SK-N-MC (cell line): ENCODE results near the gene TECPR2.

Experiments
- DNase-seq: peaks from one replicate; pipeline ENCODE4 v3.0.0-alpha.2; 2011; ENCODE audit warnings: low read depth, low spot score
- H3K27ac ChIP-seq: fragments of 200-600 bp; sonication (generic); 2 replicates; pipeline ENCODE4 v1.5.1; 2016; ENCODE audit warnings: mixed run types
- H3K36me3 ChIP-seq: fragments of 200-600 bp; sonication (generic); 2 replicates; pipeline ENCODE4 v1.6.1; 2017; ENCODE audit warnings: antibody characterized with exemption, low read length, mixed read lengths; ENCODE audit not compliant: insufficient read depth
- H3K4me3 ChIP-seq: fragments of 200-600 bp; sonication (generic); 2 replicates; pipeline ENCODE4 v1.5.1; 2016
- H3K9ac ChIP-seq: fragments of 200-600 bp; sonication (generic); 2 replicates; pipeline ENCODE4 v1.8.0; 2017; ENCODE audit warnings: mixed run types, mixed read lengths; ENCODE audit not compliant: insufficient read length
- H3K9me3 ChIP-seq: fragments of 200-600 bp; sonication (generic); 2 replicates; pipeline ENCODE4 v1.6.1; 2017; ENCODE audit warnings: low read depth, mild to moderate bottlenecking, antibody characterized with exemption, low read length, moderate library complexity, mixed read lengths
- EZH2 ChIP-seq: fragments of 200-600 bp; sonication (generic); IDR thresholded peaks from one replicate; pipeline ENCODE4 v1.6.1; 2017; ENCODE audit warnings: antibody characterized with exemption
- FOXP2 ChIP-seq: optimal IDR thresholded peaks from 2 replicates; pipeline ENCODE3; 2011; ENCODE audit warnings: mild to moderate bottlenecking, moderate library complexity; ENCODE audit not compliant: insufficient read depth; ENCODE audit errors: extremely low read length, control extremely low read depth
- POLR2AphosphoS5 ChIP-seq: IDR thresholded peaks from 2 replicates; pipeline ENCODE4 v1.6.1; 2012; ENCODE audit warnings: mild to moderate bottlenecking, low read depth, low read length, borderline replicate concordance

TECPR2 gene

DNA sequence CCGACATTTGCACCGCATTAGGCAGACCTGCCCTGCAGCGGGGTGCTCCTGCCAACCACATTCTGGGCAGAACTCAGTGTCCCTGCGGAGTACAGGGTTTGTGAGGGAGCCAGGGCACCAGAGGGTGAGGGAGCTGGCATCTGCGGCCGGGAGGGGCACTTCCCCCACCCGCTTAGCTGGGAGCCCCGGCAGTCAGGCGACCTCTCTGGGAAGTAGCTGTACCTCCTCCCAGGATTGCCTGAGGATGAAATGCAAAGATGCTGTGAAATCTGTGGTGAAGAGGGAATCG lies 88.3 kb downstream of the TECPR2 start:
- Histone ChIP-seq H3K9me3 (no peaks in the 10 kb centered on the region), H3K4me3 (no peak overlapping the region), H3K9ac (no peak overlapping the region), H3K36me3 (peaks cover 33% of the 10 kb centered on the region), H3K27ac (no peak overlapping the region; the same call in 1 of the 2 replicates)
- TF ChIP-seq EZH2 (no peak), FOXP2 (no peak)
- DNase-seq = no peak

DNA sequence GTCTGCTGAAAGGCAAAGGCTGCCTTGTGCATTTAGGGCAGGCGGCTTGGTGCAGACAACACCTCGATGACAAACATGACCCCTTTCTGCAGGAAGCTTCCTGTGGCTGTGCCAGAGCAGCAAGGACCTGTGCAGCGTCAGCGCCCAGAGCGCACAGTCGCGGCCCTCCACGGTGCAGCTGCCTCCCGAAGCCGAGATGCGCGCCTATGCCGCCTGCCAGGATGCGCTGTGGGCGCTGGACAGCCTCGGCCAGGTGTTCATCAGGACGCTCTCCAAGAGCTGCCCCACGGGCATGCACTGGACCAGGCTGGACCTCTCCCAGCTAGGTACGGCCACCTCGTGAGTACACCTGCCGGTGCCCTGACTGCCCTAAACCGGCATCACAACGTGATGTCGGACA lies 89.6 kb downstream of the TECPR2 start:
- Histone ChIP-seq H3K27ac (0 out of 2 replicates have a peak overlapping the region, but pooled peaks have one; percentile 55), H3K36me3 (peaks cover 27% of the 10 kb centered on the region), H3K9me3 (no peaks in the 10 kb centered on the region), H3K9ac (no peak overlapping the region), H3K4me3 (no peak overlapping the region)
- DNase-seq = no peak
- TF ChIP-seq POLR2AphosphoS5 = no peak
- no peak for TF ChIP-seq EZH2
- TF ChIP-seq FOXP2 = no peak

DNA sequence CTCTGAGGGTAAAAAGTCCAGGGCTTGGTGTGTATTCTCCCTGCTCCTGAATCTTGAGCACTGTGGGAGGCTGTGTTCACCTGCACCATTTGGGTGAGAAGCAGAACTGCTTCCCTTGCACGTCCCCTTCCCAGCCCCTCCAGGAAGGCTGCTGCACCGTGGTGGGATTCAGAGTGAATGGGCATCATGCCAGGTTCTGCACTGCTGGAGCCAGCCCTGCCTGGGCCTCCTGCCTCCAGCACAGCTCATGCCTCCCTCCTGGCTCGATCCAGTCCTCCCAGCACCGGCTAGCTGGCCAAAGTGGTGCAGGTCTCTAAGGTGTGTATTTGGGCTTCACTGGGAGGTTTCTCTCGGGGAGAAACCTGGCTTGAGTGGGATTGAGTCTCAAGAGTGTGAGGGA lies 92.0 kb downstream of the TECPR2 start:
- Histone ChIP-seq H3K36me3 (peaks cover 27% of the 10 kb centered on the region), H3K9ac (no peak overlapping the region), H3K27ac (no peak overlapping the region), H3K9me3 (no peaks in the 10 kb centered on the region), H3K4me3 (no peak overlapping the region)
- no peak for TF ChIP-seq FOXP2
- TF ChIP-seq EZH2 = no peak
- TF ChIP-seq POLR2AphosphoS5 = no peak
- no peak for DNase-seq

DNA sequence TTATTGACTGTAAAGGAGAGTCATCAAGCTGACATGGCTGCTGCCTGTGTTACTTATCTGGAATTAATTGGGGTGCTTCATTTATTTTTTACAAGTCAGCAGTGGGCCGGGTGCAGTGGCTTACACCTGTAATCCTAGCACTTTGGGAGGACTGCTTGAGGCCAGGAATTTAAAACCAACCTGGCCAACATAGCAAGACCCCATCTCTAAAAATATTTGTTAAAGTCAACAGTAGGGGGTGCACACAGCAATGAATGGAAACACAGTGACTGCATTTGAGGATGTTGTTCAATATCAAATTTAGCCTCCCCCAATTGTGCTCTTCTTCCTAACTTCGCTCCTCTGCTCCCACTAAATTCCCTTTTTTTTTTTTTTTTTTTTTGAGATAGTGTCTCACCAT lies 94.8 kb downstream of the TECPR2 start:
- Histone ChIP-seq H3K9me3 (no peaks in the 10 kb centered on the region), H3K27ac (no peak overlapping the region), H3K36me3 (peaks cover 4% of the 10 kb centered on the region; the same call in 1 of the 2 replicates), H3K4me3 (no peak overlapping the region), H3K9ac (no peak overlapping the region)
- TF ChIP-seq POLR2AphosphoS5 (no peak), FOXP2 (no peak)
- DNase-seq = no peak

DNA sequence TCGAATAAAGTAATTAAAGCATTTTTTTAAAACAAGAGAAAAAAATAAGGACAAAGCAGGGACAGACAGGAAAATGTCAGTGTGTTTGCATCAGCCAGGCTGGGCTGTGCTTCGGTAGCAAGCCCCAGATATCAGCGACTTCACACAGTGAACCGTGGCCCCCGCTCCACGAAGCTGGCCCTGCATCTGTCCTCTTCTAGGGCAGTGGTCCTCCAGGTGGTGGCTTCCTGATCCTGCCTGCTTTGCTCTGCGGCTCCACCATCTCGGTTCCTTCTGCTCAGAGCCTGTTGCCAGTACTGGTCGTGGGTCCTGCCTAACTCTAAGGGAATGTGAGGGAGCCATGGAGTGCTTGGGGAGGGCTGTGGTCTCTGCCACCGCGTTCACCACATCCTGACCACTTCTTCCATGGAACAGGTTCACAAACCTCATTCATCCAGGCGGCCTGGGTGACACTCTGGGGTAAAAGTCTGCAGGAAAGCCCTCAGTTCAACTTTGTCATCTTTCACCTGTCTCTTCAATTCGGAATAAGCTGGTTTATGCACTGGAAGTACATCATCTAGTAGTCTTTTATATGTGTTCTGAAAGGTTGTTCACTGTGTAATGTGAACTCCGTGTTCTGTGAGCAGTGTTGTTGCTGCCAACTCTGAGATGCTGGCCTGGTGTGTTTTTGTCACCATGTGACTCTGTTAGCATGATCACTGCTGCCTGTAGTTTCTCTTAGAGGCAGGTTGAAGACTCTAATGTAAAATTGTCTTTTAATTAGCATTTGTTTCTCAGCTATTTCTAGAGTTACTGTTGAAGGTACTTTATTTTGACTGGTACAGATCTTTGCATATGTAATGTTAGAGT lies 99.0 kb downstream of the TECPR2 start:
- H3K27ac ChIP-seq = peak overlapping the region; percentile 66
- no peak for DNase-seq
- H3K36me3 ChIP-seq = peaks cover 5% of the 10 kb centered on the region; the same call in 1 of the 2 replicates
- TF ChIP-seq POLR2AphosphoS5 (no peak), FOXP2 (no peak), EZH2 (no peak)
- no peak overlapping the region for H3K4me3 ChIP-seq
- no peaks in the 10 kb centered on the region for H3K9me3 ChIP-seq
- H3K9ac ChIP-seq = peak overlapping the region; percentile 52

DNA sequence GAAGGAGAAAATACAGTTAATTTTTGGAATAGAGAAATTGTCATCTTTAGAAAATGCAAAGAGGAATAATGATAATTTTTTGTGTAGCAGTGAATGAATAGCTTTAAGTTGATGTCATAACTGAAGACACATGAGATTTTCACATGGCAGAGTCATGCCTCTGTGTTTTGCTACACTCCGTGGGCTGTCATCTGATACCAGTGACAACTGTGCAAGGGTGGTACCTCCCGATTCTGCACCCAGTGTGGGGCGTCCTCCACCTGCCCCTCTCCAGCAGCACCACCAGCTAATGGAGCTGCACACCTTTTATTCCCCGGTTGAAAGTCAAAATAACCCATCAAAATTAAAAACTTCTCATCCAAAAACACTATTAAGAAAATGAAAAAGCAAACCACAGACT lies 99.7 kb downstream of the TECPR2 start:
- Histone ChIP-seq H3K36me3 (peaks cover 8% of the 10 kb centered on the region; the same call in 1 of the 2 replicates), H3K9me3 (no peaks in the 10 kb centered on the region), H3K27ac (peak overlapping the region; percentile 66), H3K4me3 (no peak overlapping the region), H3K9ac (no peak overlapping the region)
- TF ChIP-seq POLR2AphosphoS5 (no peak), EZH2 (no peak), FOXP2 (no peak)
- no peak for DNase-seq

DNA sequence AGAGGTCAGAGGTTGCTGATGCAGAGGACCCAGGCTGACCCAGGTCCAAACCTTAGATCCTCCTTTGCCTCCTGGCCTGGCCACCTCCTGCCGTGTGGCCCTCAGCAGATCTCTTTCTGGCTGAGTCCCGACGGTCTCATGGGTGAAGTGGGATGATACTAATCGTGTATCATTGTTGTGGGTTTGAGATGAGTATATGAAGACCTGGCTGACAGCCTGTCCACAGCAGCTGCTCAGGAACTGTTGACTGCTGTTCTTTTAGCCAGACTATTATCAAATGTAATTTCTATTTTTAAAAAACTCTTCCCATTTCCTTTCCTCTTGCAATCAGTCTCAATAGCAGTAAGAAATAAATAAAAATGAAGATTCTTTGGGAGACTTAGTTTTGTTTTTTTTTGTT lies 101.3 kb downstream of the TECPR2 start:
- no peak overlapping the region for H3K4me3 ChIP-seq
- no peak for DNase-seq
- peaks cover 14% of the 10 kb centered on the region; the same call in 1 of the 2 replicates for H3K36me3 ChIP-seq
- no peaks in the 10 kb centered on the region for H3K9me3 ChIP-seq
- no peak overlapping the region for H3K9ac ChIP-seq
- H3K27ac ChIP-seq = no peak overlapping the region
- TF ChIP-seq EZH2 (no peak), FOXP2 (no peak), POLR2AphosphoS5 (no peak)

DNA sequence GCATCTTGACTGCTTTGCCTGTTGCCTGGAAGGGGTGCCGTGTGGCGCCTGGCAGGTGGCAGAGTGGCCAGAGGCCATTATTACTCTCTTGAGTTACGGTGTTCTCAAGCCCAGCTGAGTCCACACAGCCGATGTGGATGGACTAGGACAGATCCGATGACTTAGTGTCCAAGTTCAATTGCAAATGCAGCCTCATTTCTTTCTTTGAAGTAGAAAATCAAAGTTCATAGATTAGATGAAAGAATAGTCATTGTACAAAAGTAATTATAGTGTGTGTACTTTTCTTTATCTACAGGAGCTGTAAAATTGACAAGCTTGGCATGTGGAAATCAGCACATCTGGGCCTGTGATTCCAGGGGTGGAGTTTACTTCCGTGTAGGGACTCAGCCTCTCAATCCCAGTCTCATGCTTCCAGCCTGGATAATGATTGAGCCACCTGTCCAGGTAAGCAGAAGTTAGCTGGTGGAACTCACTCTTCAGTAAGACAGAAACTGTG lies 102.2 kb downstream of the TECPR2 start:
- TF ChIP-seq POLR2AphosphoS5 = no peak
- TF ChIP-seq EZH2 = no peak
- no peak for TF ChIP-seq FOXP2
- Histone ChIP-seq H3K36me3 (peaks cover 12% of the 10 kb centered on the region; the same call in 1 of the 2 replicates), H3K9ac (no peak overlapping the region), H3K27ac (0 out of 2 replicates have a peak overlapping the region, but pooled peaks have one; percentile 3), H3K9me3 (no peaks in the 10 kb centered on the region), H3K4me3 (no peak overlapping the region)
- no peak for DNase-seq

DNA sequence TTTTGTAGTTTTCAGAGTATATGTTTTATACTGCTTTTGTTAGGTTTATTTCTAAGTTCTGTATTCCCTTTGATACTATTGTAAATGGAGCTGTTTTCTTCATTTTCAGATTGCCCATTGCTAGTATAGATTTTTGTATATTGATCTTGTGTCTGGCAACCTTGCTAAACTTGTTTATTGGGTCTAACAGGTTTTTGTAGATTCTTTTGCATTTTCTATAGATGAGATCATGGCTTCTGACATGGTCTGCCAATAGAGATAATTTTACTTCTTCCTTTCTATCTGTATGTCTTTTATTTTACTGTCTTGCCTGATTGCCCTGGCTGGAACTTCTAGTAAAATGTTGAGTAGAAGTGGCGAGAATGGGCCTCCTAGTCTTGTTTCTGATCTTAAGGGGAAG lies 106.5 kb downstream of the TECPR2 start:
- H3K9ac ChIP-seq = no peak overlapping the region
- no peak for TF ChIP-seq FOXP2
- TF ChIP-seq POLR2AphosphoS5 = no peak
- TF ChIP-seq EZH2 = no peak
- DNase-seq = no peak
- H3K36me3 ChIP-seq = peaks cover 12% of the 10 kb centered on the region; the same call in 1 of the 2 replicates
- H3K4me3 ChIP-seq = no peak overlapping the region
- H3K9me3 ChIP-seq = no peaks in the 10 kb centered on the region
- no peak overlapping the region for H3K27ac ChIP-seq
